ENCODE measurements around the gene CAMK1G. TPM values are rescaled to one million over a fixed set of nuclear protein-coding genes. Genes with fewer than 3 reads are reported as not detected.

CAMK1G gene
- total and polyA plus RNA-seq, 9 of the 15 experiments (the other 6 are each of a cell fraction or from before 2014, with no cell fraction given), result not detected

DNA sequence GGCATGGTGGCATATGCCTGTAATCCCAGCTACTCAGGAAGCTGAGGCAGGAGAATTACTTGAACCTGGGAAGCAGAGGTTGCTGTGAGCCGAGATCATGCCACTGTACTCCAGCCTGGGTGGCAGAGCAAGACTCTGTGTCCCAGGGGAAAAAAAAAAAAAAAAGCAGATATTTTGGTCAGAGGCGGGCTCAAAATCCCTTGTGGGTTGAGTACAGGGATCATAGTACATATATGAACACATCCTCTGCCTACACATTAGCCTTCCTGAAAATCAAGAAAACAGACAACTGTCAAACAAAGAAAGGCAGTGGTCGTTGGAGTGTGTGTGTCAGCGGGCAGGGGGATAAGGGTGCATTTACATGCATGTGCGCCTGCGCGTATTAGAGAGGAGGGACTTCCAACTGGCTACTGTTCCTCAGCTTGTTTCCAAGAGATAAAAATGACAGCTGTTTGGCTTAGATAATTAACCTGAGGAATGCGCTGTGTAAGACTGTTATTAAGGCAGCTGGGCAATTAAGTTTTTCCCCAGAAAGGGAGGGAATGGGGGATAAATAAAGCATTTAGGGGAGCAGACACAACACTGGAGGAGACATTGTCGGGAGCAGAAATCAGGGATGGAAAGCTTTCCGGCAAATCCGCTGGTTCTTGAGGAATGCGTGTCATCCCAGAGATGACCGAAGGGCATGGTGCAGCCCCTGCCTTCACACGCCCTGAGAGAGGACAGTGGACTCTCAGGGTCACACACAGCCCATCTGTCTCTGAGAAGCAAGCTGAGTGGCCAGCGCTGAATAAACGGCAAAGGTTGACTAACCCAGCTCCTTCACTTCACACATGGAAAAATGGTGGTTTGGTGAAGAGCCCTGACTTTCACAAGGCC is 62.3 kb downstream of the CAMK1G start (continued):
- TF ChIP-seq L3MBTL2 (IDR thresholded peaks at IDR 0.05) (peak; percentile 52), PHB2 (IDR thresholded peaks at IDR 0.05; ENCODE audit: low read depth) (peak; percentile 50; the same call in 1 of the 2 replicates), NUFIP1 (IDR thresholded peaks at IDR 0.05; ENCODE audit: partially characterized antibody) (peak; percentile 71), PRPF4 (IDR thresholded peaks at IDR 0.05; ENCODE audit: insufficient read depth, low read depth, low read length, poor library complexity, severe bottlenecking) (no peak), ZNF583 (CRISPR knock-in tag; IDR thresholded peaks at IDR 0.05) (0 out of 2 replicates have a peak, but pooled peaks have one; percentile 40), TRIM24 (IDR thresholded peaks at IDR 0.05) (peak; percentile 46 to 72; a peak in 1 of 4 replicates), BDP1 (IDR thresholded peaks at IDR 0.05; ENCODE audit: insufficient read depth, insufficient read length) (no peak), ZSCAN32 (CRISPR knock-in tag; IDR thresholded peaks at IDR 0.05) (no peak), PCBP1 (IDR thresholded peaks at IDR 0.05; ENCODE audit: low read depth, low read length, poor library complexity, severe bottlenecking) (no peak), NCOR1 (IDR thresholded peaks at IDR 0.05) (peak; percentile 88)
- TF ChIP-seq, protein P1, sequence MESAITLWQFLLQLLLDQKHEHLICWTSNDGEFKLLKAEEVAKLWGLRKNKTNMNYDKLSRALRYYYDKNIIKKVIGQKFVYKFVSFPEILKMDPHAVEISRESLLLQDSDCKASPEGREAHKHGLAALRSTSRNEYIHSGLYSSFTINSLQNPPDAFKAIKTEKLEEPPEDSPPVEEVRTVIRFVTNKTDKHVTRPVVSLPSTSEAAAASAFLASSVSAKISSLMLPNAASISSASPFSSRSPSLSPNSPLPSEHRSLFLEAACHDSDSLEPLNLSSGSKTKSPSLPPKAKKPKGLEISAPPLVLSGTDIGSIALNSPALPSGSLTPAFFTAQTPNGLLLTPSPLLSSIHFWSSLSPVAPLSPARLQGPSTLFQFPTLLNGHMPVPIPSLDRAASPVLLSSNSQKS (CRISPR knock-in tag; IDR thresholded peaks at IDR 0.05), result no peak
- TF ChIP-seq, protein P2, sequence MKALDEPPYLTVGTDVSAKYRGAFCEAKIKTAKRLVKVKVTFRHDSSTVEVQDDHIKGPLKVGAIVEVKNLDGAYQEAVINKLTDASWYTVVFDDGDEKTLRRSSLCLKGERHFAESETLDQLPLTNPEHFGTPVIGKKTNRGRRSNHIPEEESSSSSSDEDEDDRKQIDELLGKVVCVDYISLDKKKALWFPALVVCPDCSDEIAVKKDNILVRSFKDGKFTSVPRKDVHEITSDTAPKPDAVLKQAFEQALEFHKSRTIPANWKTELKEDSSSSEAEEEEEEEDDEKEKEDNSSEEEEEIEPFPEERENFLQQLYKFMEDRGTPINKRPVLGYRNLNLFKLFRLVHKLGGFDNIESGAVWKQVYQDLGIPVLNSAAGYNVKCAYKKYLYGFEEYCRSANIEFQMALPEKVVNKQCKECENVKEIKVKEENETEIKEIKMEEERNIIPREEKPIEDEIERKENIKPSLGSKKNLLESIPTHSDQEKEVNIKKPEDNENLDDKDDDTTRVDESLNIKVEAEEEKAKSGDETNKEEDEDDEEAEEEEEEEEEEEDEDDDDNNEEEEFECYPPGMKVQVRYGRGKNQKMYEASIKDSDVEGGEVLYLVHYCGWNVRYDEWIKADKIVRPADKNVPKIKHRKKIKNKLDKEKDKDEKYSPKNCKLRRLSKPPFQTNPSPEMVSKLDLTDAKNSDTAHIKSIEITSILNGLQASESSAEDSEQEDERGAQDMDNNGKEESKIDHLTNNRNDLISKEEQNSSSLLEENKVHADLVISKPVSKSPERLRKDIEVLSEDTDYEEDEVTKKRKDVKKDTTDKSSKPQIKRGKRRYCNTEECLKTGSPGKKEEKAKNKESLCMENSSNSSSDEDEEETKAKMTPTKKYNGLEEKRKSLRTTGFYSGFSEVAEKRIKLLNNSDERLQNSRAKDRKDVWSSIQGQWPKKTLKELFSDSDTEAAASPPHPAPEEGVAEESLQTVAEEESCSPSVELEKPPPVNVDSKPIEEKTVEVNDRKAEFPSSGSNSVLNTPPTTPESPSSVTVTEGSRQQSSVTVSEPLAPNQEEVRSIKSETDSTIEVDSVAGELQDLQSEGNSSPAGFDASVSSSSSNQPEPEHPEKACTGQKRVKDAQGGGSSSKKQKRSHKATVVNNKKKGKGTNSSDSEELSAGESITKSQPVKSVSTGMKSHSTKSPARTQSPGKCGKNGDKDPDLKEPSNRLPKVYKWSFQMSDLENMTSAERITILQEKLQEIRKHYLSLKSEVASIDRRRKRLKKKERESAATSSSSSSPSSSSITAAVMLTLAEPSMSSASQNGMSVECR (CRISPR knock-in tag; IDR thresholded peaks at IDR 0.05), result 0 out of 2 replicates have a peak, but pooled peaks have one; percentile 24
- TF ChIP-seq, protein P3, sequence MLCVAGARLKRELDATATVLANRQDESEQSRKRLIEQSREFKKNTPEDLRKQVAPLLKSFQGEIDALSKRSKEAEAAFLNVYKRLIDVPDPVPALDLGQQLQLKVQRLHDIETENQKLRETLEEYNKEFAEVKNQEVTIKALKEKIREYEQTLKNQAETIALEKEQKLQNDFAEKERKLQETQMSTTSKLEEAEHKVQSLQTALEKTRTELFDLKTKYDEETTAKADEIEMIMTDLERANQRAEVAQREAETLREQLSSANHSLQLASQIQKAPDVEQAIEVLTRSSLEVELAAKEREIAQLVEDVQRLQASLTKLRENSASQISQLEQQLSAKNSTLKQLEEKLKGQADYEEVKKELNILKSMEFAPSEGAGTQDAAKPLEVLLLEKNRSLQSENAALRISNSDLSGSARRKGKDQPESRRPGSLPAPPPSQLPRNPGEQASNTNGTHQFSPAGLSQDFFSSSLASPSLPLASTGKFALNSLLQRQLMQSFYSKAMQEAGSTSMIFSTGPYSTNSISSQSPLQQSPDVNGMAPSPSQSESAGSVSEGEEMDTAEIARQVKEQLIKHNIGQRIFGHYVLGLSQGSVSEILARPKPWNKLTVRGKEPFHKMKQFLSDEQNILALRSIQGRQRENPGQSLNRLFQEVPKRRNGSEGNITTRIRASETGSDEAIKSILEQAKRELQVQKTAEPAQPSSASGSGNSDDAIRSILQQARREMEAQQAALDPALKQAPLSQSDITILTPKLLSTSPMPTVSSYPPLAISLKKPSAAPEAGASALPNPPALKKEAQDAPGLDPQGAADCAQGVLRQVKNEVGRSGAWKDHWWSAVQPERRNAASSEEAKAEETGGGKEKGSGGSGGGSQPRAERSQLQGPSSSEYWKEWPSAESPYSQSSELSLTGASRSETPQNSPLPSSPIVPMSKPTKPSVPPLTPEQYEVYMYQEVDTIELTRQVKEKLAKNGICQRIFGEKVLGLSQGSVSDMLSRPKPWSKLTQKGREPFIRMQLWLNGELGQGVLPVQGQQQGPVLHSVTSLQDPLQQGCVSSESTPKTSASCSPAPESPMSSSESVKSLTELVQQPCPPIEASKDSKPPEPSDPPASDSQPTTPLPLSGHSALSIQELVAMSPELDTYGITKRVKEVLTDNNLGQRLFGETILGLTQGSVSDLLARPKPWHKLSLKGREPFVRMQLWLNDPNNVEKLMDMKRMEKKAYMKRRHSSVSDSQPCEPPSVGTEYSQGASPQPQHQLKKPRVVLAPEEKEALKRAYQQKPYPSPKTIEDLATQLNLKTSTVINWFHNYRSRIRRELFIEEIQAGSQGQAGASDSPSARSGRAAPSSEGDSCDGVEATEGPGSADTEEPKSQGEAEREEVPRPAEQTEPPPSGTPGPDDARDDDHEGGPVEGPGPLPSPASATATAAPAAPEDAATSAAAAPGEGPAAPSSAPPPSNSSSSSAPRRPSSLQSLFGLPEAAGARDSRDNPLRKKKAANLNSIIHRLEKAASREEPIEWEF (CRISPR knock-in tag; IDR thresholded peaks at IDR 0.05), result 0 out of 2 replicates have a peak, but pooled peaks have one; percentile 65
